HG03565 (cell line): ENCODE measurements around the gene VIL1.

Experiments used
- ATAC-seq: cut with Tn5 transposase; IDR thresholded peaks from one replicate; pipeline ENCODE4 v1.9.1; 2021; ENCODE audit warnings: mild to moderate bottlenecking, moderate library complexity; ENCODE audit not compliant: unreplicated experiment

The VIL1 gene

DNA sequence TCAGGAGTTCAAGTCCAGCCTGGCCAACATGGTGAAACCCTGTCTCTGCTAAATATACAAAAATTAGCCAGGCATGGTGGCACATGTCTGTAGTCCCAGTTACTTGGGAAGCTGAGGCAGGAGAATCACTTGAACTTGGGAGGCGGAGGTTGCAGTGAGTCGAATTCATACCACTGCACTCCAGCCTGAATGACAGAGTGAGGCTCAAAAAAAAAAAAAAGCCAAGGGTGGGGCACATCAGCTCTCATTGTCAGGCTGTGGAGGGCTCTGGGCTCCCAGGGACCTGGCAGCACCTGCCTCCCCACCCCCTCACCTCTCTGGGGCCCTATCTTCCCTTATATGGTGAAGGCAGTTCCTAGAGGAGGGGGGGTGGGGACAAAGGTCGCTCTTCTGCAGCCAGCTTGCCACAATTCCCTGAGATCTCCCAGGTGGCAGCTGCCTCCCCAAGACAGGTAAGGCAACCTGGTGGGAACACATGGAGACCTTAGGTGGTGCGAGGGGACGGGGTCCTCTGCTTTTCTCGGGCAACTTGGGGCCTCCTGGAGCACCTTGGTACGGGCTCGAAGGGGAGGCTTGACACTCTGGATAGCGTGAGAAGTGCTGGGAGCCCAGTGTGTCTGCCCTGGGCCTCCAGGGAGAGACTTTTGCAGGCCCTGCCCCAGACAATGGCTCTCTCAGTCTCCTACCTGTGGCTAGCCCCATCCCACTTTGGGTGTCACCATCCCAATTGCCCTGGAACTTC, at the start of gene VIL1:
Gene VIL1 (plus strand): TSS at position 407 of the 742 bp plus-strand sequence. CDS start 4,656 bp downstream, outside the sequence.
- ATAC-seq, result no peak

DNA sequence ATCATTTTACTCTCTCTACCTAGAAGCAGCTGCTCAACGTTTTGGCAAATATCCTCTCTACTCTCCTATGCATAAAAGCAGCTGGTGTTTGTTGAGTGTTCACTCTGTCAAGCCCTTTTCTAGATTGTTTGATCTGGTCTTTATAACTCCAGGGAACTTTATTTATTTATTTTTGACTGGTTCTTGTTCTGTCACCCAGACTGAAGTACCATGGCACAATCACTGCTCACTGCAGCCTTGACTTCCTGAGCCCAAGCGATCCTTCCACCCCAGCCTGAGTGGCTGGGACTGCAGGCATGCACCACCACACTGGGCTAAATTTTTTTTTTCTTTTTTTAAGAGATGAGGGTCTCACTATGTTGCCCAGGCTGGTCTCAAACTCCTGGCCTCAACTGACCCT, 49.6 kb upstream of the VIL1 start:
- no peak for ATAC-seq

DNA sequence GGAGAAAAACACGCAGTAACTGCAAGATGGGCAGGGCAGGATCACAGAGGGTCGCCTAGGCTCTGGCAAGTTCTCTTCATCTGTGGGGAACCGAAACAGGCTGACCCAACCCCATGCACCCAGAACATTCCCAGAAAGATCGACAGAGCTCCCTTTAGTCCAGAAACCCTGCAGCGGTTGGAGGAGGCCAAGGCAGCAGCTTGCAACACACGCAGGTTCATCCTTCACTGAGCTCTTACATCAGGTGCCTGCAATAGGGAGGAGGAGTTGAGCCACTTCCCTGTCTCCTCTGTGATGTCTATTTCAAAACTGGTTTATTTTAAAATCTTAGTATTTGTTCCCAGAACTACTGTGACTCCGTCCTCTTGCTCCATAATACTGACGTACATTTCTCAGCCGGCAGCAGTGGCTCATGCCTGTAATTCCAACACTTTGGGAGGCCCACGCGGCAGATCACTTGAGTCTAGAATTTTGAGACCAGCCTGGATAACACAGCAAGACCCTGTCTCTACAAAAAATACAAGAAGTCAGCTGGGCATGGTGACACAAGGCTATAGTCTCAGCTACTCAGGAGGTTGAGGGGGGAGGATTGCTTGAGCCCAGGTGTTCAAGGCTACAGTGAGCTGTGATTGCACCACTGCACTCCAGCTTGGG, 48.4 kb upstream of the VIL1 start:
- ATAC-seq, result no peak

DNA sequence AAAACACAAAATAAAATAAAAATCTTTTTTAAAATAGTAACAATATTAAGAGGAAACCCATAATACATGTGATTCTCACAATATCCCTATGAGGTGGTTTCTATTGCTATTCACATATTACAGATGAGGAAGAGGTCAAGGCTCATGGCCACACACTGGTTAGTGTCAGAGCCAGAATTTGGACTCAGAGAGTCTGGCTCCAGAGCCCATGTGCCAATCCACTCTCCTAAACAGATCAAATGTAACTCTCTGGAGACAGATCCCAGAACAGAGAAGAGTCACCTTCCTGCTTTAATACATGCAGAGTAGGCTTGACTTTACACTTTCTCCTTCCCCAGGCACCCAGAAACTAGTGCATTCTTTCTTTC, 47.0 kb upstream of the VIL1 start:
- ATAC-seq, result no peak

DNA sequence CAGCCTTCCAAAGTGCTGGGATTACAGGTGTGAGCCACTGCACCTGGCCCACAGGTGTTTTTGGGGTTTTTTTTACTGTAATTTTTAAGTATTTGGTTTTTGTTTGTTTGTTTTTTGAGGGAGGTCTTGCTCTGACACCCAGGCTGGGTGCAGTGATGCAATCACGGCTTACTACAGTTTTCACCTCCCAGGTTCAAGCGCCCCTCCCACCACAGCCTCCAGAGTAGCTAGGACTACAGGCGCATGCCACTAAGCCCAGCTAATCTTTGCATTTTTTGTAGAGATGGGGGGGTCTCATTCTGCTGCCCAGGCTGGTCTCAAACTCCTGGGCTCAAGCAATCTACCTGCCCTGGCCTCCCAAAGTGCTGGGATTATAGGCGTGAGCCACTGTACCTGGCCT, 44.1 kb upstream of the VIL1 start:
- no peak for ATAC-seq

DNA sequence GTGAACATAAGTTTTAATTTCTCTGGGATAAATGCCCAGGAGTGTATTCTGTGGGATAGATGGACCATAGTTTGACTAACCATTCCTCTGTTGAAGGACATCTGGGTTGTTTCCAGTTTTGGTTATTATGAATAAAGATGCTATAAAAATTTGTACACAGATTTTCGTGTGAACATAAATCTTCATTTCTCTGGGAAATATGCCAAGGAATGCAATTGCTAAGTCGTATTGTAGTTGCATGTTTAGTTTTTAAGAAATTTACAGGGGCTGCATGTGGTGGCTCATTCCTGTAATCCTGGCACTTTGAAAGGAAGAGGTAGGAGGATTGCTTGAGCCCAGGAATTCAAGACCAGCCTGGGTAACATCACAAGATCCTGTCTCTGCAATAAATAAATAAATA, 43.7 kb upstream of the VIL1 start:
- ATAC-seq, result no peak

DNA sequence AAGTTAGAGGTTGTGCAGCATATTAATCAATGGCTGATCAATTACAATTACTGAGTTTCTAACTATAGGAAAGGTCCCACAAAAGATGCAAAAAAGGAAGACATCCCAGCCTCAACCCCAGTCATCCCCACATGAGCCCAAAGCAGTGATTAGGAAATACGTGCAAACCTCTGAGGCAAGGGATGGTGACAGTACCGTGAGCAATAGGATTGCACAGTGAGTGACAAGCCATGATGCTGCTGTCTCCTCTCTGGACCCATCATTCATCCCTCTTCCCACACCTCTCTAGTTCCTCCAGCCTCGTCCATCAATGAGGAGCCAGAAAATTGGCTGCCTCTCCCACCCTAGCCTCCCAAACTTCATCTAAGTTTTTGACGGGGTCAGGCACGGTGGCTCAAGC, 40.9 kb upstream of the VIL1 start:
- no peak for ATAC-seq

DNA sequence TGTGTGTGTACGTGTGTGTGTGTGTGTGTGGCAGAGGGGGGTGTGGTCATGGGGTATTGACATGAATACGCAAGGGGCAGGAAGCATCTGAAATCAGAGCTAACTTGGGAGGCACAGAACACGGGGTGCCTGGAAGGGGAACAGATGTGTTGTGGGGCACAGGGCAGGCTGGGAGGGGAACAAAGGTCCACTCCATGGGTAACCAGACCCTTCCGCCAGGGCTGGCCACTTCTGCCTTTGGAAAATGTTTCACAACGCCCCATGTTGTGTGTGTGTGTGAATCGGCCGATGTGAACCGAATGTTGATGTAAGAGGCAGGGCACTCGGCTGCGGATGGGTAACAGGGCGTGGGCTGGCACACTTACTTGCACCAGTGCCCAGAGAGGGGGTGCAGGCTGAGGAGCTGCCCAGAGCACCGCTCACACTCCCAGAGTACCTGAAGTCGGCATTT, 37.0 kb upstream of the VIL1 start, which contains the start of gene SLC11A1:
Gene SLC11A1 (plus strand): TSS at position 358 of the 451 bp plus-strand sequence. CDS start 96 bp downstream, outside the sequence.
- ATAC-seq, result no peak

DNA sequence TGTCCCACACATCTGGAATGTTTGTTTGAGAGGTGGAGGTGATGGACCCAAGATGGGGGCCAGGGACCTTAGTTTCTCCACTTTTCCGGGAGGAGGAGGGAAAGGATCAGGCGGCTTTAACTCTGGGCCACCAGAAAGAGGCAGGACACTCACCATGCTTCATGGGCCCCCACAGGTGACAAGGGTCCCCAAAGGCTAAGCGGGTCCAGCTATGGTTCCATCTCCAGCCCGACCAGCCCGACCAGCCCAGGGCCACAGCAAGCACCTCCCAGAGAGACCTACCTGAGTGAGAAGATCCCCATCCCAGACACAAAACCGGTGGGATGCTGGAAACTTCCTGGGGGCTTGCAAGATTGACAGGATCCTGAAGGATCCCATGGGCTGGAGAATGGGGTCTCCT, 36.1 kb upstream of the VIL1 start:
- no peak for ATAC-seq

DNA sequence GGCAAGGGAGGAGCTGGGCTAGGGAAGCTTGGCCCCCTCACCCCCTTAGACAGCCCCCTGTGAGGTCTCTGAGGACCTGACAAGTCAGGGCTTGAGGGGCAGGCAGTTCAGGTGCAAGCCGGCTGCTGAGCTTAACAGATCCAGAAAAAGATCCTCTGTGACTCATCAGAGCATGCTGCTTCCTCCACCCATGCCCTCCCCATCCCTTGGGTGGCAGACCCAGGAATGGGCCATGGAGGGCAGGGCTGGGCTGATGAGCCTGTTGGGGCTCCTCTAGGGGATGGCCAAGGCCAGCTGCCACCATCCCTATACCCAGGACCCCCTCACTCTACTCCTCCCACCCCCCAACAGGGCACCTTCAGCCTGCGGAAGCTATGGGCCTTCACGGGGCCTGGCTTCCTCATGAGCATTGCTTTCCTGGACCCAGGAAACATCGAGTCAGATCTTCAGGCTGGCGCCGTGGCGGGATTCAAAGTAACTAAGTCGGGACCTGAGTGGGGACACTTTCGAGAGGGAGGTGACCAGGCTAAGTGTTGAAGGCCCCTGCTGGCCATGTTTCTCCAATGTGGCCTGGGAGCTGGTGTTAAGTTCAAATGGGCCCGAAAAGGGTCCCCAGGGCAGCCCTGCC, 34.9 kb upstream of the VIL1 start:
- no peak for ATAC-seq

DNA sequence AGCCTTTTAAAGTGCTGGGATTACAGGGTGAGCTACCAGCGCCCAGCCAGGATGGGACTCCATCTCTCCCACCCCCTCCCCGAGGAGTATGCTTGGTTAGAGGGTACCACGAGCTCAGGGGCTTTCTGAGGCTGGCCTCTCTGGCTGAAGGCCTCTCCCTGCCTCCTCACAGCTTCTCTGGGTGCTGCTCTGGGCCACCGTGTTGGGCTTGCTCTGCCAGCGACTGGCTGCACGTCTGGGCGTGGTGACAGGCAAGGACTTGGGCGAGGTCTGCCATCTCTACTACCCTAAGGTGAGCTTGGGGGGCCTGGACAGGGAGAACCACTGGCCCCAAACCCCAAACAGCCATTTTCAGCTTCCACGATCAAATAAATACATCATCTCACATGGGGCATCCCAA, 33.9 kb upstream of the VIL1 start:
- ATAC-seq, result no peak

DNA sequence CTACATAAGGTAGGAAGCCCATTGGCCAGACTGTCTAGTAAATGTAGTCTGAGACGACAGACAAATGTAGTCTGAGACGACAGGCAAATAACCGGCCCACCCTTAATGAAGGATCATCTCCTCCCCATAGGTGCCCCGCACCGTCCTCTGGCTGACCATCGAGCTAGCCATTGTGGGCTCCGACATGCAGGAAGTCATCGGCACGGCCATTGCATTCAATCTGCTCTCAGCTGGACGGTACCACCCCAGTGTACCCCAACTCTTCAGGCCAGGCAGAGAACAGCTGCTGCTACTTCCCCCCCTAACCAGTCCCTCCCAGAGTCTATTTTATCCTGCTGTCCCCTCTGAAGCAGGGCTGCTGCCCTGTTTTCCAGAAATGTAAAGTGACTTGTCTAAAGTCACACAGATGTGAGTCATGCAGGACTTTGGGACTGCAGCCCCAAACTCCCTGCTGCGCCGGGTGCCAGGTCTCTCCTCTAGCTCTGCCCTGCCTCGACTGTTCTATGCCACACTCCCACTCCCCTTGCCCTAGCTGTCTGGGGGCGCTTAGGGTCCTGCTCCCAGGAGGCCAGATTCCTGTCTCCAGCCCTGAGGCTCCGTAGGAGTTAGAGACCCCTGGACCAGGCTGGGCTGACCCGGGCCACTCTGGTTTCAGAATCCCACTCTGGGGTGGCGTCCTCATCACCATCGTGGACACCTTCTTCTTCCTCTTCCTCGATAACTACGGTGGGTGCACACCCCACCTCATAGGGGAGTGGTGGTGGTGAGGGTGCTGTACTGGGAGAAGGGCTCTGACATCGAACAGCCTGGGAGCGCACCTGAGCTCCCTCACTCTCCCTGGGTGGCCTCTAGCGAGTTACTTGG, 32.2 kb upstream of the VIL1 start:
- ATAC-seq, result no peak

DNA sequence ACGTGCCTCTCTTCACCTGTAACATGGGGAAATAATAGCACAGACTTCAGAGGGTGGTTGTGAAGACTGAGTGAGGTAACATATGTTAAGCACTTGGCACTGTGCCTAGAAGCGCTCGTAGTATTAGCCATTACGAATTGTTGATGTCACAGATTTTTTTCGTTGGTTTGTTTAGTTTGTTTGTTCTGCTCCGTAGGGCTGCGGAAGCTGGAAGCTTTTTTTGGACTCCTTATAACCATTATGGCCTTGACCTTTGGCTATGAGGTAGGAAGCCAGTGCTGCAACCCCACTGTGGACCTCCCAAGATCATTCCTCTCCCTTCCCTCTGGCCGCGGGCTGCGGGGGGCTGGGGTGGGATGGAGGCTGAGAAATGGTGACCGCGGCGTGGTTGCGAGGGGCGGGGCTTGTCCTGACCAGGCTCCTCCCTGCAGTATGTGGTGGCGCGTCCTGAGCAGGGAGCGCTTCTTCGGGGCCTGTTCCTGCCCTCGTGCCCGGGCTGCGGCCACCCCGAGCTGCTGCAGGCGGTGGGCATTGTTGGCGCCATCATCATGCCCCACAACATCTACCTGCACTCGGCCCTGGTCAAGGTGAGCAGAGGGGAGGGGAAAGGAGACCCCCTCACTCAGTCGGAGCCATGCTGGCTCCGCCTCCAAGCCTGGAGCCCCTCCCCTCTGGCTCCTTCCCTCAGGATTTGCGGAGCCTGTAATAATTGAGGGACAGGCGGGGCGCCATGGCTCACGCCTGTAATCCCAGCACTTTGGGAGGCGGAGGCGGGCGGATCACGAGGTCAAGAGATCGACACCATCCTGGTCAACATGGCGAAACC, 31.3 kb upstream of the VIL1 start:
- no peak for ATAC-seq

DNA sequence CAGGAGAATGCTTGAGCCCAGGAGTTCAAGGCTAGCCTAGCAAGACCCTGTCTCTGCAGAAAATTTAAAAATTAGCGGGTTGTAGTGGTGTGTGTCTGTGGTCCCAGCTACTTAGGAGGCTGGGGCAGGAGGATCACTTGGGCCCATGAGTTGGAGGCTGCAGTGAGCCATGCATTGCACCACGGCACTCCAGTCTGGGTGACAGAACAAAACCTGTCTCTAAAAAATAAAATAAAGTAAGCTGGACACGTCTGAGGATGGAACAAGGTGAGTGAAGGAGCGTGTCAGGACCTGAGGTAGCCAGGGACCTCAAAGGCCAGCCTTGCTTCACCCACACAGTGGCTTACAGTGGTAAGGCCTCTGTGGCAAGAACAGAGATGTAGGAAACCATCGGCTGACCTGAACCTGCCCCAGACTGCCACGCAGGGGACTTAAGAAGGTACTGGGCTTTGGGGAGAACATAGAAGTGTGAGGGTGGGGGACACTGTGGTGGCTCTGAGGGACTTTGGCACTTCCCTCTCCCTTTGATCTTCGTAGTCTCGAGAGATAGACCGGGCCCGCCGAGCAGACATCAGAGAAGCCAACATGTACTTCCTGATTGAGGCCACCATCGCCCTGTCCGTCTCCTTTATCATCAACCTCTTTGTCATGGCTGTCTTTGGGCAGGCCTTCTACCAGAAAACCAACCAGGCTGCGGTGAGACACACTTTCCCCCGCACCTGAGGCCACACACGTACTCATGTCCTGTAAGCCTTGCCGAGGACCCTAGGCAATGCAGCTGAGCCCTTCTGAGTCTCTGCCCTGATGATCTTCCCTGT, 29.4 kb upstream of the VIL1 start:
- ATAC-seq, result no peak

DNA sequence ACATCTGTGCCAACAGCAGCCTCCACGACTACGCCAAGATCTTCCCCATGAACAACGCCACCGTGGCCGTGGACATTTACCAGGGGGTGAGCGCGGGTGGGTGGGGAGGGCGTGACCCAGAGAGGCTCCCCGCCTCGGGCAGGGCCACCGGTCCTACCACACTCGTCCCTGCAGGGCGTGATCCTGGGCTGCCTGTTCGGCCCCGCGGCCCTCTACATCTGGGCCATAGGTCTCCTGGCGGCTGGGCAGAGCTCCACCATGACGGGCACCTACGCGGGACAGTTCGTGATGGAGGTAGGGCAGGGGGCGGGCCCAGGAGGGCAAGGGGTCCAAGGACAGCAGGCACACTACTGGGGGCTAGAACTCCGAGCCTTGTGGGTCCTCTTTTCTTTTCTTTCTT, 27.7 kb upstream of the VIL1 start:
- no peak for ATAC-seq

DNA sequence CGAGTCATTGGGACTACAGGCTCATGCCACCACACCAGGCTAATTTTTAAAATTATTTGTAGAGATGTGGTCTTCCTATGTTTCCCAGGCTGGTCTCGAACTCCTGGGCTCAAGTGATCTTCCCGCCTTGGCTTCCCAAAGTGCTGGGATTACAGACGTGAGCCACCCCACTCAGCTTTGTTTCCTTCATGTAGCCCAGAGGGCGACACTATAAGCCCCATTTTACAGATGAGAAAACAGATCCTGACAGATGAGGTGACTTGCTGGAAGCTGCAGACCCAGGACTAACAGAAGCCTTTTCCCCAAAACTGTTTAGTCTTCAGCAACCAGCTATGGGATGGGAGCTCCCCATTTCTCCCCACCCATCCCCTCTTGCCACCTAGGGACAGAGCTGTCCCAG, 26.5 kb upstream of the VIL1 start:
- no peak for ATAC-seq

DNA sequence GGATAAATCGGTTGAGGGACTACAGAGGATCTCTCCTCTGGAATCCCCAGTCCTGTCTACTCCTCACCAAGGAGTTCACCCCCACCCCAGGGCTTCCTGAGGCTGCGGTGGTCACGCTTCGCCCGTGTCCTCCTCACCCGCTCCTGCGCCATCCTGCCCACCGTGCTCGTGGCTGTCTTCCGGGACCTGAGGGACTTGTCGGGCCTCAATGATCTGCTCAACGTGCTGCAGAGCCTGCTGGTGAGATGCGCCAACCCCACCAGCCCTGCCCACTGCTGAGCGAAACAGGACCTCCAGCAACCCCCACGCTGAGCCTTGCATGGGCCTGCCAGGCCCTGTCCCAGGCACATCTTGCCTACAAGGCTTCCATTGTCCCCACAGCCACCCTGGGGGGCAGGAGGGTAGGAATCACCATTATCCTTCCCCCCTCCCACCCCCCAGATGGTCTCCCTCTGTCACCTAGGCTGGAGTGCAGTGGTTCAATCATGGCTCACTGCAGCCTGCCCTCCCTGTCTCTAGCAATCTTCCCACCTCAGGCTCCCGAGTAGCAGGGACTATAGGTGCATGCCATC, 25.9 kb upstream of the VIL1 start:
- no peak for ATAC-seq

DNA sequence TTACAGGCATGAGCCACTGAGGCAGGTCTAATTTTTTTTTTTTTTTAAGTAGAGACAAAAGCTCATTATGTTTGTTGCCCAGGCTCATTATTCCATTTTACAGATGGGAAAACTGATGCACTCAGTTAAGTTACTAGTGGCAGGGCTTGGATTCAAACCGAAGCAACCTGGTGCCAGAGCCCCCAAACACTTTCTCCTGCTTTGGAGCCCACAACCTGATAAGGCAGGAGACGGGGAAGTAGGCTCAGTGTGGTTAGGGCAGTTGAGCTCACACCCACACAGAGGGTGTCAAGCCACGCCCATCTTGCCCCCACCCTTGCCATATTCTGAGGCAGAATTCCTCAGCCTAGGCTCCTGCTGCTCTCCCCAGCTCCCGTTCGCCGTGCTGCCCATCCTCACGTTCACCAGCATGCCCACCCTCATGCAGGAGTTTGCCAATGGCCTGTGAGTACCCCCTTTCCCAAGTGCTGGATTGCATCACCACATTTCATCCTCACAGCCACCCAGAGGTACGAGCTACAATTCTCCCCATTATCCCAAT, 25.1 kb upstream of the VIL1 start:
- no peak for ATAC-seq
